Spinal cord (tissue), 10 donors: ENCODE measurements around the gene CYP2B6. TPM values are rescaled to one million over a fixed set of nuclear protein-coding genes. Genes with fewer than 3 reads are reported as not detected.

Experiments used
- DNase-seq, 6 donors: peaks; one replicate each; pipeline versions ENCODE4 v3.0.0 to v3.0.0-alpha.2; 2013 to 2015; ENCODE audit warnings: low spot score in 6 of 6, low read depth in 4 of 6
- H3K27ac ChIP-seq: one replicate; pipeline ENCODE4 v1.5.1; 2013; ENCODE audit warnings: low read depth, low read length, control low read depth
- H3K27me3 ChIP-seq: one replicate; pipeline ENCODE4 v1.6.1; 2013; ENCODE audit warnings: low read length; ENCODE audit not compliant: control insufficient read depth, insufficient read depth
- H3K36me3 ChIP-seq: one replicate; pipeline ENCODE4 v1.6.1; 2013; ENCODE audit warnings: low read length; ENCODE audit not compliant: control insufficient read depth, insufficient read depth
- H3K4me1 ChIP-seq: one replicate; pipeline ENCODE4 v1.6.1; 2013; ENCODE audit warnings: low read length; ENCODE audit not compliant: control insufficient read depth, insufficient read depth
- H3K4me3 ChIP-seq: one replicate; pipeline ENCODE4 v1.5.1; 2013; ENCODE audit warnings: low read depth, low read length, control low read depth
- H3K9me3 ChIP-seq: one replicate; pipeline ENCODE4 v1.6.1; 2013; ENCODE audit warnings: low read length; ENCODE audit not compliant: control insufficient read depth, insufficient read depth
- WGBS: methylation state at CpG from one replicate; pipeline ENCODE4 v1.1.5; 2013; ENCODE audit warnings: missing lambda C conversion rate; ENCODE audit not compliant: insufficient coverage; 5-methylcytosine and 5-hydroxymethylcytosine counted together
- long read RNA-seq, 4 donors: transcript quantifications; one replicate each; lab custom pipeline, GENCODE V29; 2026
- polyA plus RNA-seq, 2 donors: library from polyadenylated mRNA; unstranded; fragments of 120-200 nt; gene quantifications; one replicate each; pipeline ENCODE4 v1.2.1, GENCODE V29; 2013; ENCODE audit not compliant: insufficient read length in 2 of 2
- total RNA-seq, 2 donors: library from RNA; depleted of rRNA in 1 of 2; stranded (reverse); fragments of 120-200 nt in 1 of 2; fragments of >200 nt in 1 of 2; gene quantifications; one replicate each; pipeline versions ENCODE4 v1.2.3 to v1.2.4, GENCODE V29; 2013 to 2014
- donor health status: healthy.

The CYP2B6 gene
- not detected for total RNA-seq
- polyA plus RNA-seq, result not detected
- long read RNA-seq, donor 1, result 0 reads
- long read RNA-seq, donor 2, result 0 reads
- long read RNA-seq, donor 3, result 0 reads
- long read RNA-seq, donor 4, result 0 reads

DNA sequence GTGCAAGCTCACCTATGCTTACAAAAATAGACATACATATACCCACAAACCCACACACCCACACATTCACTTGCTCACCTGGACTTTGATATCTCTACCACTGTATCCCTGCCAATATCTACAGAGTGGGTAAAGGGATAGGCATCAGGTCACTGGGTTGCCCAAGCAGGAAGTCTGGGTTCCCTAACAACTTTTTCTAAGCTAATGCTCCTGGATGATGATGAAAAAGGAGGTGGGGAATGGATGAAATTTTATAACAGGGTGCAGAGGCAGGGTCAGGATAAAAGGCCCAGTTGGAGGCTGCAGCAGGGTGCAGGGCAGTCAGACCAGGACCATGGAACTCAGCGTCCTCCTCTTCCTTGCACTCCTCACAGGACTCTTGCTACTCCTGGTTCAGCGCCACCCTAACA lies at the start of gene CYP2B6:
CYP2B6 (plus strand) TSS at position 311 of the 410 bp plus-strand sequence; CDS start at position 335, 24 bp downstream.
- no peak for DNase-seq
- no peaks in the 10 kb centered on the region for H3K9me3 ChIP-seq
- H3K4me3 ChIP-seq, result no peak within 1 kb of the TSS
- H3K4me1 ChIP-seq, result no peaks in the 10 kb centered on the region
- H3K27ac ChIP-seq, result no peak within 1 kb of the TSS
- 57% methylated on average over 1 of the region's 2 CpGs for WGBS
- no peaks in the 10 kb centered on the region for H3K36me3 ChIP-seq
- H3K27me3 ChIP-seq, result no peaks in the 10 kb centered on the region

DNA sequence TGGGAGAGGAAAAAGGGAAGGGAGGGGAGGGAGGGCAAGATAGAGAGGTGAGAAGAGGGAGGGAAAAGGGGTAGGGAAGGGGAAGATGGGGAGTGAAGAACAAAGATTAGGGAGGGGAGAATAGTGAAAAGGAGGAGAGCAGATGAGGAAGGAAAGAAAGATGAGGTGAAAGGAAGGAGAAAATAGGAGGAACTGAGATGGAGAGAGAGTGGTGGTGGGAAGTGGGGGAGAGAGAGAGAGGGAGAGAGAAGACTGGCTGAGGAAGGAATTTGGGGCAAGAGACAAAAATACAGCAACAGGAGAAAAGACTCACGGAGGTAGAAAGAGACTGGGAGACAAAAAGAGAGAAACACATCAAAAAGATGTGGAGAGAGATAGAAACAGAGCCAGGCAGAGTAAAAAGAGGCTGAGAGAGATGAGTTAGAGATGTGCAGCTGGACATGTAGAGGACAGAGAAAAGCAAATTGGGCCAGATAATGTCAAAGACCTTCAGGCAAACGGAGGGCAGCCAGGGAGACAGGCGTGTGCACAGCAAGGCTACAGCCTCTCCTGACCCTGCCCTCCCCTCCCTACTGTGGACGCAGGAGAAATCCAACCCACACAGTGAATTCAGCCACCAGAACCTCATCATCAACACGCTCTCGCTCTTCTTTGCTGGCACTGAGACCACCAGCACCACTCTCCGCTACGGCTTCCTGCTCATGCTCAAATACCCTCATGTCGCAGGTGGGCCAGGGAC lies 49.4 kb upstream of the CYP2B6 start:
- Histone ChIP-seq H3K4me3 (no peak overlapping the region), H3K27ac (no peak overlapping the region), H3K4me1 (no peaks in the 10 kb centered on the region), H3K9me3 (no peaks in the 10 kb centered on the region), H3K27me3 (peaks cover 2% of the 10 kb centered on the region), H3K36me3 (no peaks in the 10 kb centered on the region)
- 73% methylated on average over 6 of the region's 9 CpGs for WGBS
- DNase-seq, result no peak

DNA sequence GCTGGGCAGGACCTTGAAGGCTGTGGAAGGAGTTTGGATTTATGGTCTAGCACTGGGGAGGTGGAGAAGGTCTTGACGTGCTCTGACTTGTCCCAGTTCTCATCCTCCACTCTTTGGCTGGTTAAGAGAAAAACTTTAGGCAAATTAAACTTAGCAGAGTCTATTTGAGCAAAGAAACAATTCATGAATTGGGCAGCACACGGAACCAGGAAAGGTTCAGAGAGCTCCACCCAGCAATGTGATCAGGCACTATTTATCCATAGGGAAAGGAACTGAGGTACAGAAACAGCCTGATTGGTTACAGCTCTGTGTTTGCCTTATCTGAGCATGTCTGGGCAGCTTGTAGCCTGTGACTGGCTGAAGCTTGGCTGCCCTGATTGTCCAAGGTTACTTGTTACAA lies 45.4 kb upstream of the CYP2B6 start:
- no peak for DNase-seq
- 86% methylated on average over 1 of the region's 2 CpGs for WGBS
- no peaks in the 10 kb centered on the region for H3K36me3 ChIP-seq
- no peak overlapping the region for H3K4me3 ChIP-seq
- H3K27ac ChIP-seq, result no peak overlapping the region
- no peaks in the 10 kb centered on the region for H3K27me3 ChIP-seq
- H3K9me3 ChIP-seq, result no peaks in the 10 kb centered on the region
- H3K4me1 ChIP-seq, result no peaks in the 10 kb centered on the region

DNA sequence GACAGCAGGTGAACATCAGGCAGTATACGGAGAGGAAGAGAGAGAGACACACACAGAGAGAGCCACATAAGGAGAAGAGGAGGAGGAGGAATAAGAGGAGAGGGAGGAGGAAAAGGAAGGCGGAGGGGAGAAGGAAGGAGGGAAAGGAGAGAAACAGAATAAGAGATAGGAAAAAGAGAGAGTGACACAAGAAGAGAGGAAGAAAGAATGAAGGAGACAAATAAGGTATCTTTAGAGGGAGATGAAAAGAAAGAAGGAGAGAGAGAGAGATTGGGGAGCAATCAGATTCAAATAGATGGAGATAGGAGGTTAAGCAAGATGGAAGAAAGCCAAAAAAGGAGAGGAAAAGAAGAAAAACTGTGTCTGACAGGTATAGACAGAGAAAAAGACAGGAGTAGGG lies 44.0 kb upstream of the CYP2B6 start:
- 78% methylated on average over 2 of the region's 2 CpGs for WGBS
- no peak overlapping the region for H3K4me3 ChIP-seq
- H3K27me3 ChIP-seq, result no peaks in the 10 kb centered on the region
- H3K27ac ChIP-seq, result no peak overlapping the region
- no peaks in the 10 kb centered on the region for H3K36me3 ChIP-seq
- H3K9me3 ChIP-seq, result no peaks in the 10 kb centered on the region
- no peak for DNase-seq
- H3K4me1 ChIP-seq, result no peaks in the 10 kb centered on the region

DNA sequence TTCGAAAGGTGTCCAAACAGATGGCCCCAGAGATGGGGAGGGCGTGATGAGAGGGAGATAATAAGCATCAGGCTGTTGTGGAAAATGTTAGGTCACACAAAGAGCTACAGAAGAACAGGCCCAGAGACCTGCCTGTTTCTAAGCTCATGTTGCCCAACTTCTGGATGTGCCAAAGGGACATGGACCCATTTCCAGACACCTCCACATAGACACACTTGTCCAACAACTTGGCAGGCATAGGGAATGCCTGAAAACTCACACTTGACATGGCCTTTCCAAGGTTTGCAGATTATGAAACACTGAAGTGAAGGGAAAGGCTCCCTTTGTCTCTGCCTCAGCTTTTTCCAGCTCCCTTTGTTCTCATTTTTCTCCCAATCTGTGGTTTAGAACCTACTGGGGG lies 43.5 kb upstream of the CYP2B6 start:
- H3K9me3 ChIP-seq, result no peaks in the 10 kb centered on the region
- WGBS, result 38% methylated on average over 1 of the region's 2 CpGs
- no peak overlapping the region for H3K27ac ChIP-seq
- no peaks in the 10 kb centered on the region for H3K36me3 ChIP-seq
- no peaks in the 10 kb centered on the region for H3K27me3 ChIP-seq
- no peak for DNase-seq
- H3K4me1 ChIP-seq, result no peaks in the 10 kb centered on the region
- H3K4me3 ChIP-seq, result no peak overlapping the region

DNA sequence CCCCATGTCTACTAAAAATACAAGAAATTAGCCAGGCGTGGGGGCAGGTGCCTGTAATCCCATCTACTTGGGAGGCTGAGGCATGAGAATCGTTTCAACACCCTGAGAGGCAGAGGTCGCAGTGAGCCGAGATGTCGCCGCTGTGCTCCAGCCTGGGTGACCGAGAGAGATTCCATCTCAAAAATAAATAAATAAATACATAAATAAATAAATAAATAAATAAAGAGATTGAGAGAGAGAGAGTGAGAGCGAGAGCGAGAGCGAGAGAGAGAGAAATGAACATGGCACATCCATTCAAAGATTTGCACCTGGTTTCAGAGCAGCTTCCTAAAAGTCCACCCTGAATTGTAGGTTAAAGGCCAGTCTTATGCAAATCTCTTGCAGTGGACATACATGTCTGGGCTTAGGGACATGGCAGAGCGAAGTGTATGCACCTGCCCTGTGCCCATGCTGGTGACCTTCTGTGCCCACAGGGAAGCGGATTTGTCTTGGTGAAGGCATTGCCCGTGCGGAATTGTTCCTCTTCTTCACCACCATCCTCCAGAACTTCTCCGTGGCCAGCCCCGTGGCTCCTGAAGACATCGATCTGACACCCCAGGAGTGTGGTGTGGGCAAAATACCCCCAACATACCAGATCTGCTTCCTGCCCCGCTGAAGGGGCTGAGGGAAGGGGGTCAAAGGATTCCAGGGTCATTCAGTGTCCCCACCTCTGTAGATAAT lies 42.3 kb upstream of the CYP2B6 start:
- DNase-seq, result no peak
- Histone ChIP-seq H3K4me3 (no peak overlapping the region), H3K27ac (no peak overlapping the region), H3K36me3 (no peaks in the 10 kb centered on the region), H3K27me3 (no peaks in the 10 kb centered on the region), H3K9me3 (no peaks in the 10 kb centered on the region), H3K4me1 (no peaks in the 10 kb centered on the region)
- 83% methylated on average over 8 of the region's 18 CpGs for WGBS

DNA sequence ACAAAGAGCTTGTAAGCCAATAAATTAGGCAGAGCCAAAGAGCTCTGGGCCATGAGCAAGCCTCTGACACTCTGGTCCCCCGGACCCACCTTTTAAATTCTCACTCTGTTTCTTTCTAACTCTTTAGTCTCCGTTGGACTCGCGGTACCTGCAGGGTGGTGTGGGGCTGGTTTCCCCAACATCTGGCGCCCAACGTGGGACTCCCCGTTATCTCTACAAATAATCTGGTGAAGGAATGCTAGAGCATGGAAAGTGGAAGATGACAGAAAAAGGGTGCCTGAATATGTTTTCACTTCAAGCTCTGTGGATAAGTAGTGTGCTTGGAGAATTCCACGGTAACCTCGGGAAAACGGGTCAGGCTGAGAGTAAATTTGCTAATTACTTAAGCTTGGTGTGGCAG lies 36.5 kb upstream of the CYP2B6 start:
- H3K9me3 ChIP-seq, result peaks cover 2% of the 10 kb centered on the region
- H3K27me3 ChIP-seq, result no peaks in the 10 kb centered on the region
- H3K4me1 ChIP-seq, result no peaks in the 10 kb centered on the region
- H3K4me3 ChIP-seq, result no peak overlapping the region
- no peak for DNase-seq
- 91% methylated on average over 6 of the region's 10 CpGs for WGBS
- no peaks in the 10 kb centered on the region for H3K36me3 ChIP-seq
- H3K27ac ChIP-seq, result no peak overlapping the region

DNA sequence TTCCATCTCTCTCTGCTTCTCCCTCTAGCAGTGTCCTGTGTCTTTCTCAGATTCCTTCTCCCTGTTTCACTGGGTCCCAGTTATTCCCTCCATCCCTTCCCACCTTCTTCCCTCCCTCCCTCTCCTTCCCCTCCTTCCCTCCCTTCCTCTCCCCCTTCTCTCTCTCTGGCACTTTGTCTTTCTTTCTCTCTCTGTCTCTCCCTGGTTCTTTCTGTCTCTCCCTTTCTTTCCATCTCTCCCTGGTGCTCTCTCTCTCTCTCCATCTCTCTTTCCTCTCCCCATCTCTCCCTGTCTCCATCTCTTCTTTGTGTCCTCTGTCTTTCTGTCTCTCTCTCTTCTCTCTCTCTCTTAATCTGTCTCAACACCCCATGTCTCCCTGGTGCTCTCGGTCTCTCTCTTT lies 31.7 kb upstream of the CYP2B6 start:
- no peaks in the 10 kb centered on the region for H3K27me3 ChIP-seq
- DNase-seq, result no peak
- WGBS, result 76% methylated on average over 1 of the region's 1 CpG
- no peak overlapping the region for H3K27ac ChIP-seq
- H3K4me3 ChIP-seq, result no peak overlapping the region
- no peaks in the 10 kb centered on the region for H3K36me3 ChIP-seq
- peaks cover 2% of the 10 kb centered on the region for H3K9me3 ChIP-seq
- H3K4me1 ChIP-seq, result no peaks in the 10 kb centered on the region

DNA sequence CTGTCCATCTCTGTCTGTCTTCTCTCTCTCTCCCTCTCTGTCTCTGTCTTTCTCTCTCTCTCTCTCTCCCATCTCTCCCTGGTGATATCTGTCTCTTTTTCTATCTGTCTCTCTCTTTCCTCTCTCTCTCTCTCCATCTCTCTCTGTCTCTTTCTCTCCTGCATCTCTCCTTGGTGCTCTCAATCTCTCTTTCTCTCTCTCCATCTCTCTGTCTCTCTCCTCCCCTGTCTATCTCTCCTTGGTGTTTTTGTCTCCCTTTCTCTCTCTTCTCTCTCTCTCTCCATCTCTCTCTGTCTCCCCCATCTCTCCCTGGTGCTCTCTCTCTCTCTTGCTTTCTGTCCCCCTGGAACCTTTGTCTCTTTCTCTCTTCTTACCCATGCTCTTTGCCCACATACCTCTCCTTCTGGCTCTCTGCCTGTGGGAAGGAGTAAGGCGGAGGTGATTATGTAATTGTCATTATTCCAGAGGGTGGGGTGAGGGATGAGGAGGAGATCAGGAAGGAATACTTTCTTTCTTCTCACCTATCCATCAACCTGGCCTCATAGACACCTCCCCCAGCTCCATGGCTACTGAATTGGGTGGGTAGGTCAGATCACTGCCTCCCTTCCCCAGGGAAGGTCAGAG lies 30.9 kb upstream of the CYP2B6 start:
- Histone ChIP-seq H3K27me3 (no peaks in the 10 kb centered on the region), H3K4me3 (no peak overlapping the region), H3K36me3 (no peaks in the 10 kb centered on the region), H3K27ac (no peak overlapping the region), H3K9me3 (peaks cover 3% of the 10 kb centered on the region), H3K4me1 (no peaks in the 10 kb centered on the region)
- DNase-seq, result no peak
- no CpG with 5 or more reads among the region's 1 CpG for WGBS
